Mesothelial cell of epicardium (in vitro differentiated cells): ENCODE results near the gene TM9SF4. TPM values are rescaled to one million over a fixed set of nuclear protein-coding genes. Genes with fewer than 3 reads are reported as not detected.

Experiments used
- DNase-seq, 2 experiments: peaks; one replicate each; pipeline ENCODE4 v3.0.0; 2021; ENCODE audit warnings: low spot score in 2 of 2; ENCODE audit not compliant: unreplicated experiment in 2 of 2
- H3K27ac Mint-ChIP-seq: 2 replicates; pipeline ENCODE4 v1.8.0; 2021; ENCODE audit warnings: mixed read lengths
- H3K27me3 Mint-ChIP-seq: 2 replicates; pipeline ENCODE4 v1.8.0; 2021; ENCODE audit warnings: low read depth, mixed read lengths
- H3K36me3 Mint-ChIP-seq: 2 replicates; pipeline ENCODE4 v1.8.0; 2021; ENCODE audit warnings: mixed read lengths
- H3K4me1 Mint-ChIP-seq: 2 replicates; pipeline ENCODE4 v1.8.0; 2021; ENCODE audit warnings: mixed read lengths
- H3K4me3 Mint-ChIP-seq: 2 replicates; pipeline ENCODE4 v1.8.0; 2021; ENCODE audit warnings: mild to moderate bottlenecking, moderate library complexity, mixed read lengths
- H3K9me3 Mint-ChIP-seq: 2 replicates; pipeline ENCODE4 v1.8.0; 2021; ENCODE audit warnings: mixed read lengths
- CTCF ChIP-seq: fragments of 200-600 bp; sonication (generic); IDR thresholded peaks from one replicate; pipeline ENCODE4 v1.5.0; 2021; ENCODE audit warnings: antibody characterized with exemption; ENCODE audit not compliant: unreplicated experiment
- total RNA-seq: library from RNA; stranded (reverse); gene quantifications from 3 replicates; pipeline ENCODE4 v1.2.1, GENCODE V29; 2021

The TM9SF4 gene
- total RNA-seq, 1 donor from 2014 or later, result 77.8 TPM

GRCh38 chr20:32181606-32182005, 72.1 kb downstream of the TM9SF4 start:
- Mint-ChIP-seq H3K27ac (no peak overlapping the region), H3K27me3 (no peaks in the 10 kb centered on the region), H3K4me1 (no peaks in the 10 kb centered on the region), H3K4me3 (no peak overlapping the region), H3K36me3 (peaks cover 8% of the 10 kb centered on the region), H3K9me3 (peaks cover 4% of the 10 kb centered on the region)
- no peak for DNase-seq
- no peak for TF ChIP-seq CTCF

- DNase-seq, result no peak
- Mint-ChIP-seq H3K27ac (no peak overlapping the region), H3K9me3 (no peaks in the 10 kb centered on the region), H3K4me3 (no peak overlapping the region), H3K27me3 (no peaks in the 10 kb centered on the region), H3K4me1 (peaks cover 14% of the 10 kb centered on the region), H3K36me3 (peaks cover 2% of the 10 kb centered on the region)
- no peak for TF ChIP-seq CTCF
Observed at GRCh38 chr20:32183947-32184635, 74.6 kb downstream of the TM9SF4 start.

GRCh38 chr20:32184961-32185603, 75.6 kb downstream of the TM9SF4 start:
- Mint-ChIP-seq H3K36me3 (peaks cover 2% of the 10 kb centered on the region), H3K27me3 (no peaks in the 10 kb centered on the region), H3K27ac (no peak overlapping the region), H3K4me1 (peaks cover 20% of the 10 kb centered on the region), H3K4me3 (no peak overlapping the region), H3K9me3 (no peaks in the 10 kb centered on the region)
- TF ChIP-seq CTCF, result no peak
- DNase-seq, result no peak

- Mint-ChIP-seq H3K27me3 (no peaks in the 10 kb centered on the region), H3K4me1 (peaks cover 27% of the 10 kb centered on the region), H3K4me3 (no peak overlapping the region), H3K36me3 (peaks cover 2% of the 10 kb centered on the region), H3K27ac (no peak overlapping the region), H3K9me3 (no peaks in the 10 kb centered on the region)
- no peak for TF ChIP-seq CTCF
- DNase-seq, result no peak
Observed at GRCh38 chr20:32186506-32186905, 77.0 kb downstream of the TM9SF4 start.

- H3K4me1 Mint-ChIP-seq, result peaks cover 27% of the 10 kb centered on the region
- peaks cover 2% of the 10 kb centered on the region for H3K36me3 Mint-ChIP-seq
- H3K27ac Mint-ChIP-seq, result peak overlapping the region; percentile 84
- no peaks in the 10 kb centered on the region for H3K9me3 Mint-ChIP-seq
- DNase-seq, result no peak
- no peak for TF ChIP-seq CTCF
- H3K27me3 Mint-ChIP-seq, result no peaks in the 10 kb centered on the region
- H3K4me3 Mint-ChIP-seq, result peak overlapping the region; percentile 78
Observed at GRCh38 chr20:32188376-32189122, 79.0 kb downstream of the TM9SF4 start.
